Gastroesophageal sphincter (tissue), 4 donors: ENCODE measurements around the gene PTPRN2. TPM values are rescaled to one million over a fixed set of nuclear protein-coding genes. Genes with fewer than 3 reads are reported as not detected.
"Not testable (repeated sequence)": the region's sequence is repeated elsewhere in the genome, so short reads cannot be mapped to it uniquely, and the experiment has no call there.

Source experiments
- ATAC-seq: fragments of 150-250 bp; one replicate; pipeline ENCODE4 v1.9.1; 2016; ENCODE audit warnings: mild to moderate bottlenecking, moderate library complexity
- H3K27ac ChIP-seq, 4 donors: fragments of 200-600 bp; sonication (generic) in 3 of 4; 1 replicate in 3 of 4; 2 replicates in 1 of 4; pipeline ENCODE4 v1.5.1; 2016 to 2019
- H3K27me3 ChIP-seq: fragments of 200-600 bp; sonication (generic); one replicate; pipeline ENCODE4 v1.5.1; 2019
- H3K36me3 ChIP-seq, 2 donors: fragments of 200-600 bp; sonication (generic); one replicate each; pipeline ENCODE4 v1.5.1; 2019; ENCODE audit warnings: control low read depth in 1 of 2
- H3K4me1 ChIP-seq, 3 donors: fragments of 200-600 bp; sonication (generic); 1 replicate in 2 of 3; 2 replicates in 1 of 3; pipeline ENCODE4 v1.5.1; 2016 to 2019; ENCODE audit warnings: control low read depth in 2 of 3
- H3K4me3 ChIP-seq, 2 donors: fragments of 200-600 bp; sonication (generic); one replicate each; pipeline ENCODE4 v1.5.1; 2019; ENCODE audit warnings: mild to moderate bottlenecking in 1 of 2, moderate library complexity in 1 of 2
- H3K9me3 ChIP-seq, 3 donors: fragments of 200-600 bp; sonication (generic); one replicate each; pipeline ENCODE4 v1.5.1; 2017 to 2019; ENCODE audit warnings: control low read depth in 2 of 3
- EP300 ChIP-seq: sonication (generic); formaldehyde crosslinking; IDR thresholded peaks from one replicate; pipeline ENCODE4 v1.6.1; 2017; ENCODE audit warnings: antibody characterized with exemption, mild to moderate bottlenecking
- POLR2A ChIP-seq, 2 donors: fragments of 450-650 bp; IDR thresholded peaks; one replicate each; pipeline ENCODE4 v1.6.1; 2017; ENCODE audit warnings: antibody characterized with exemption in 2 of 2, mild to moderate bottlenecking in 2 of 2, moderate library complexity in 1 of 2
- POLR2AphosphoS5 ChIP-seq: sonication (generic); formaldehyde crosslinking; IDR thresholded peaks from one replicate; pipeline ENCODE4 v1.6.1; 2017; ENCODE audit warnings: antibody characterized with exemption
- WGBS, 2 donors: methylation state at CpG; one replicate each; pipeline ENCODE4 v1.1.5; 2018; ENCODE audit warnings: low coverage in 1 of 2; 5-methylcytosine and 5-hydroxymethylcytosine counted together
- total RNA-seq, 4 donors: library from RNA; depleted of rRNA; stranded (reverse); fragments of >200 nt; gene quantifications; one replicate each; pipeline ENCODE4 v1.1.0, GENCODE V29; 2016
- TF ChIP-seq, protein P1 (sequence below), 4 experiments: fragments of 200-600 bp in 2 of 4; fragments of 450-650 bp in 2 of 4; sonication (generic) in 1 of 4; IDR thresholded peaks; one replicate each; pipeline ENCODE4 v1.5.1; 2017 to 2019; ENCODE audit warnings: antibody characterized with exemption in 4 of 4, mild to moderate bottlenecking in 2 of 4, moderate library complexity in 2 of 4

The PTPRN2 gene
- total RNA-seq, 4 donors from 2014 or later, result 1.7 to 4.7 (median 3.3) TPM

GRCh38 chr7:157903710-157904109 lies 683.9 kb downstream of the PTPRN2 start:
- no peaks in the 10 kb centered on the region for H3K9me3 ChIP-seq
- no peak overlapping the region for H3K27ac ChIP-seq
- TF ChIP-seq POLR2AphosphoS5, result no peak
- TF ChIP-seq EP300, result no peak
- TF ChIP-seq, protein P1, sequence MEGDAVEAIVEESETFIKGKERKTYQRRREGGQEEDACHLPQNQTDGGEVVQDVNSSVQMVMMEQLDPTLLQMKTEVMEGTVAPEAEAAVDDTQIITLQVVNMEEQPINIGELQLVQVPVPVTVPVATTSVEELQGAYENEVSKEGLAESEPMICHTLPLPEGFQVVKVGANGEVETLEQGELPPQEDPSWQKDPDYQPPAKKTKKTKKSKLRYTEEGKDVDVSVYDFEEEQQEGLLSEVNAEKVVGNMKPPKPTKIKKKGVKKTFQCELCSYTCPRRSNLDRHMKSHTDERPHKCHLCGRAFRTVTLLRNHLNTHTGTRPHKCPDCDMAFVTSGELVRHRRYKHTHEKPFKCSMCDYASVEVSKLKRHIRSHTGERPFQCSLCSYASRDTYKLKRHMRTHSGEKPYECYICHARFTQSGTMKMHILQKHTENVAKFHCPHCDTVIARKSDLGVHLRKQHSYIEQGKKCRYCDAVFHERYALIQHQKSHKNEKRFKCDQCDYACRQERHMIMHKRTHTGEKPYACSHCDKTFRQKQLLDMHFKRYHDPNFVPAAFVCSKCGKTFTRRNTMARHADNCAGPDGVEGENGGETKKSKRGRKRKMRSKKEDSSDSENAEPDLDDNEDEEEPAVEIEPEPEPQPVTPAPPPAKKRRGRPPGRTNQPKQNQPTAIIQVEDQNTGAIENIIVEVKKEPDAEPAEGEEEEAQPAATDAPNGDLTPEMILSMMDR (IDR thresholded peaks at IDR 0.05), result no peak
- no peak for TF ChIP-seq POLR2A (IDR thresholded peaks at IDR 0.05)
- H3K4me1 ChIP-seq, result no peaks in the 10 kb centered on the region
- 58 to 59% methylated on average over 9 to 11 of the region's 14 CpGs for WGBS, 2 donors
- no peaks in the 10 kb centered on the region for H3K27me3 ChIP-seq
- no peak overlapping the region for H3K4me3 ChIP-seq
- ATAC-seq, result no peak
- no peaks in the 10 kb centered on the region for H3K36me3 ChIP-seq

DNA sequence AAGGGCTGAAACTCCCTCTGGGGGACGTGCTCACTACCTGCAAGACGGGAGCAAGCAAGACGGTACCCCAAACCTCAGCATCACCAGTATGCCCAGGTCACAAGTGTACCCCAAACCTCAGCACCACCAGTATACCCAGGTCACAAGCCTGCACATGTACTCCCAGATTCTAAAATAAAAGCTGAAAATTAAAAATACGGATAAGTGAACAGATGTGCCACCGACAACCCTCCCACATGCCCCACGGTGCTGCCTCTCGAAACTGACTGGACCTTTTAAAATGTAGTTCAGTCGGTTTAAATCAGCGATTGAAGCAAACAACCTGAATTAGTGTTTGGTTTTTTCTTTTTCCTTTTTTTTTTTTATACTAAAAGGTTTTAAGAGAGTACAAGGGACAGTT lies 684.3 kb downstream of the PTPRN2 start:
- Histone ChIP-seq H3K36me3 (no peaks in the 10 kb centered on the region), H3K4me3 (no peak overlapping the region), H3K27ac (no peak overlapping the region), H3K4me1 (no peaks in the 10 kb centered on the region), H3K9me3 (no peaks in the 10 kb centered on the region), H3K27me3 (no peaks in the 10 kb centered on the region)
- TF ChIP-seq EP300 (no peak), POLR2AphosphoS5 (no peak), POLR2A (IDR thresholded peaks at IDR 0.05) (no peak)
- TF ChIP-seq, protein P1 (IDR thresholded peaks at IDR 0.05), result no peak
- WGBS, 2 donors, result 74 to 75% methylated on average over 9 of the region's 9 CpGs
- no peak for ATAC-seq

- ATAC-seq, H3K27ac ChIP-seq, H3K4me1 ChIP-seq, H3K9me3 ChIP-seq, H3K27me3 ChIP-seq, H3K36me3 ChIP-seq, H3K4me3 ChIP-seq: not testable (repeated sequence)
- WGBS, 2 donors, result no CpG with 5 or more reads among the region's 45 CpGs
Measured at GRCh38 chr7:157901816-157902610, 685.6 kb downstream of the PTPRN2 start.

DNA sequence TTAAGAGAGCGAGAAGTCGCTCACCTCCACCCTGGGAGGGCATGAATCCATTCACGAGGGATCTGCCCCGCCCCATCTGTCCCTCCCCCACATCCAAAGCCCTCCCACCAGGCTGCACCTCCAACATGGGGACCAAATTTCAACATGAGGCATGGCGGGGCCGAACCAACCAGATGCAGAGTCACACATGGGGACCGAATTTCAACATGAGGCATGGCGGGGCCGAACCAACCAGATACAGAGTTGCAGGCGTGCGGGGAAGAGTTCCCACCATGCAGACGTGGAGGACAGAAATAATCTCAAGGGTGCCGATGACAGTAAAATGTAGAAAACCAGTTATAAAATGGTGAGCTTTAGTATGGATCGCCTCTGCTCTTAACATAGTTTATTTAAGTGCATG lies 686.5 kb downstream of the PTPRN2 start:
- Histone ChIP-seq H3K9me3 (no peaks in the 10 kb centered on the region), H3K27ac (no peak overlapping the region), H3K4me1 (no peaks in the 10 kb centered on the region), H3K27me3 (no peaks in the 10 kb centered on the region), H3K4me3 (no peak overlapping the region), H3K36me3 (no peaks in the 10 kb centered on the region)
- 60 to 92% methylated on average over 1 to 8 of the region's 14 CpGs for WGBS, 2 donors
- no peak for ATAC-seq
- TF ChIP-seq POLR2A (IDR thresholded peaks at IDR 0.05) (no peak), EP300 (no peak), POLR2AphosphoS5 (no peak)
- TF ChIP-seq, protein P1 (IDR thresholded peaks at IDR 0.05), result no peak

DNA sequence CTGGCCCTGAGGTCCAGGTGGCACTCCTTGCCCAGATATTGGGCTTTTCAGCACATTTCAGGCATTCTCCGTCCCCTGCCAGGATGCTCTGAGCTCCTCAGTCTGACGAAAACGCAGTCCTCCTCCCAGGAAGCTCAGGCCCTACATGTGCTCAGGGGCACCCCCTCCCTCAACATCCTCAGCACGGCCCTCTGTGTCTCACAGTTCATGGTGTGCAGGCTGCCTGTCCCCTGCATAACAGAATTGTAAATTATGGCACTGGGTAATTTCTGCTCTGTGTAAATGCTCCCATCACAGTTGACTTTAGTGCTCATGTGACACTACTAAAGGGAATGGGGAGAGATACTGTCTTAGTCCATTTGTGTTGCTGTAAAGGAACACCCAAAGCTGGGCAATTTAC lies 687.1 kb downstream of the PTPRN2 start:
- Histone ChIP-seq H3K9me3 (no peaks in the 10 kb centered on the region), H3K4me1 (no peaks in the 10 kb centered on the region), H3K27me3 (no peaks in the 10 kb centered on the region), H3K36me3 (no peaks in the 10 kb centered on the region), H3K4me3 (no peak overlapping the region), H3K27ac (no peak overlapping the region)
- no CpG with 5 or more reads among the region's 4 CpGs for WGBS, 2 donors
- no peak for ATAC-seq
- TF ChIP-seq, protein P1 (IDR thresholded peaks at IDR 0.05), result no peak
- TF ChIP-seq POLR2A (IDR thresholded peaks at IDR 0.05), result no peak
- no peak for TF ChIP-seq POLR2AphosphoS5
- no peak for TF ChIP-seq EP300
